Parathyroid adenoma (tissue), 2 donors: ENCODE results near the gene HCN2.
A peak's percentile ranks its signal among the peaks of the same experiment; 100 is the strongest.

Experiments
- H2AFZ ChIP-seq: fragments of 300-600 bp; sonication (generic); one replicate; pipeline ENCODE4 v1.7.0; 2017; ENCODE audit warnings: antibody characterized with exemption, mild to moderate bottlenecking
- H3K27ac ChIP-seq: fragments of 300-600 bp; sonication (generic); one replicate; pipeline ENCODE4 v1.7.0; 2017
- H3K27me3 ChIP-seq: fragments of 300-600 bp; sonication (generic); one replicate; pipeline ENCODE4 v1.7.0; 2017; ENCODE audit warnings: low read length; ENCODE audit not compliant: control insufficient read depth, insufficient read depth
- H3K36me3 ChIP-seq: fragments of 300-600 bp; sonication (generic); one replicate; pipeline ENCODE4 v1.7.0; 2017; ENCODE audit warnings: low read length; ENCODE audit not compliant: control insufficient read depth, insufficient read depth
- H3K4me1 ChIP-seq: fragments of 300-600 bp; sonication (generic); one replicate; pipeline ENCODE4 v1.7.0; 2017; ENCODE audit warnings: control low read depth
- H3K4me2 ChIP-seq: fragments of 300-600 bp; sonication (generic); one replicate; pipeline ENCODE4 v1.7.0; 2017; ENCODE audit warnings: low read length
- H3K4me3 ChIP-seq: fragments of 300-600 bp; sonication (generic); one replicate; pipeline ENCODE4 v1.7.0; 2017; ENCODE audit warnings: low read depth, low read length
- H3K79me2 ChIP-seq: fragments of 300-600 bp; sonication (generic); one replicate; pipeline ENCODE4 v1.7.0; 2017; ENCODE audit warnings: control low read depth
- H3K9ac ChIP-seq: fragments of 300-600 bp; sonication (generic); one replicate; pipeline ENCODE4 v1.7.0; 2017; ENCODE audit warnings: mild to moderate bottlenecking
- H3K9me3 ChIP-seq: fragments of 300-600 bp; sonication (generic); one replicate; pipeline ENCODE4 v1.7.0; 2017; ENCODE audit warnings: low read length; ENCODE audit not compliant: control insufficient read depth
- TF ChIP-seq, protein P1 (sequence below): fragments of 300-600 bp; sonication (generic); IDR thresholded peaks from one replicate; pipeline ENCODE4 v1.7.0; 2017; ENCODE audit warnings: antibody characterized with exemption, mild to moderate bottlenecking
- donor health status: primary hyperparathyroidism.

The HCN2 gene

GRCh38 chr19:585551-586110 is 4.0 kb upstream of the HCN2 start:
- Histone ChIP-seq H3K27me3 (peaks cover 3% of the 10 kb centered on the region), H3K4me1 (peaks cover 6% of the 10 kb centered on the region), H2AFZ (no peak overlapping the region), H3K79me2 (no peaks in the 10 kb centered on the region), H3K27ac (no peak overlapping the region), H3K9ac (no peak overlapping the region), H3K4me2 (no peak overlapping the region), H3K9me3 (no peaks in the 10 kb centered on the region), H3K4me3 (no peak overlapping the region), H3K36me3 (no peaks in the 10 kb centered on the region)
- TF ChIP-seq, protein P1, sequence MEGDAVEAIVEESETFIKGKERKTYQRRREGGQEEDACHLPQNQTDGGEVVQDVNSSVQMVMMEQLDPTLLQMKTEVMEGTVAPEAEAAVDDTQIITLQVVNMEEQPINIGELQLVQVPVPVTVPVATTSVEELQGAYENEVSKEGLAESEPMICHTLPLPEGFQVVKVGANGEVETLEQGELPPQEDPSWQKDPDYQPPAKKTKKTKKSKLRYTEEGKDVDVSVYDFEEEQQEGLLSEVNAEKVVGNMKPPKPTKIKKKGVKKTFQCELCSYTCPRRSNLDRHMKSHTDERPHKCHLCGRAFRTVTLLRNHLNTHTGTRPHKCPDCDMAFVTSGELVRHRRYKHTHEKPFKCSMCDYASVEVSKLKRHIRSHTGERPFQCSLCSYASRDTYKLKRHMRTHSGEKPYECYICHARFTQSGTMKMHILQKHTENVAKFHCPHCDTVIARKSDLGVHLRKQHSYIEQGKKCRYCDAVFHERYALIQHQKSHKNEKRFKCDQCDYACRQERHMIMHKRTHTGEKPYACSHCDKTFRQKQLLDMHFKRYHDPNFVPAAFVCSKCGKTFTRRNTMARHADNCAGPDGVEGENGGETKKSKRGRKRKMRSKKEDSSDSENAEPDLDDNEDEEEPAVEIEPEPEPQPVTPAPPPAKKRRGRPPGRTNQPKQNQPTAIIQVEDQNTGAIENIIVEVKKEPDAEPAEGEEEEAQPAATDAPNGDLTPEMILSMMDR: no peak

DNA sequence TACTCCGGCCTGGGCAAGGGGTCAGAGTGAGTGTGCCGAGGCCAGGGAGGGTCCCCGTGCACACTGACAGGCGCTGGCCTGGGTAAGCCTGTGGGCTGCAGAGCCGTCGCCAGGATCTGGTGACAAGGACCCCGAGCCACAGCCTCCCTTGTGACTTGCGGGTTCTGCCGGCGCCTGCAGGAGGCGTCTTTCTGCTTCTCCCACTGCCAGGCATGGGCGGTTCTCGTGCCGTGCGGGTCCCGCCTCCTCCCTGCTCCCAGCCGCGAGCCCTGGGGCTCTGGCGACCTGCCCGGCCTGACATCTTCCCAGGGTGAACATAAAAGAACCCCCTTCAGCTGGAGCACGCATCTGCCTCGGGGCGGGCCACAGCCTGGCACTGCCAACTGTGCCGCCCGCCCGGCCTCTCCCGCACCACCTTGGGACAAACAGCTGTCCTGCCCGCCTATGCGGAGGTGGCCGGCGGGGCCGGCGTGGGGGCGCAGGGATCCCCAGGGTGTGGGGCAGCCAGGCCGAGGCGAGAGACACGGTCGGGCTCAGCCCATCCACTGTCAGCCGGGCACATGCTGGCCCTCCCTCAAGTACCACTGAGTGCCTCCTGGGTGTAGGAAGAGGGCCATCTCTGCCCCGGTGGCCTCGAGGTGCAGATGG is 1.5 kb upstream of the HCN2 start:
- Histone ChIP-seq H3K9me3 (no peaks in the 10 kb centered on the region), H3K36me3 (no peaks in the 10 kb centered on the region), H3K27me3 (peaks cover 3% of the 10 kb centered on the region), H3K4me2 (peak overlapping the region; percentile 71), H3K4me3 (peak overlapping the region; percentile 56), H2AFZ (peak overlapping the region; percentile 89), H3K4me1 (peaks cover 11% of the 10 kb centered on the region), H3K79me2 (no peaks in the 10 kb centered on the region), H3K27ac (peak overlapping the region; percentile 80), H3K9ac (no peak overlapping the region)
- TF ChIP-seq, protein P1: peak; percentile 78

GRCh38 chr19:588741-589692 is 664 bp upstream of the HCN2 start:
- no peaks in the 10 kb centered on the region for H3K36me3 ChIP-seq
- H2AFZ ChIP-seq: peak overlapping the region; percentile 89
- H3K27ac ChIP-seq: peak overlapping the region; percentile 80
- peaks cover 3% of the 10 kb centered on the region for H3K27me3 ChIP-seq
- no peaks in the 10 kb centered on the region for H3K79me2 ChIP-seq
- TF ChIP-seq, protein P1: no peak
- peak overlapping the region; percentile 71 for H3K4me2 ChIP-seq
- no peaks in the 10 kb centered on the region for H3K9me3 ChIP-seq
- H3K4me3 ChIP-seq: peak overlapping the region; percentile 56
- peak overlapping the region; percentile 1 for H3K9ac ChIP-seq
- H3K4me1 ChIP-seq: peaks cover 11% of the 10 kb centered on the region

GRCh38 chr19:590396-590745 is 690 bp downstream of the HCN2 start:
- Histone ChIP-seq H3K9ac (no peak overlapping the region), H3K27me3 (peaks cover 3% of the 10 kb centered on the region), H3K79me2 (no peaks in the 10 kb centered on the region), H2AFZ (no peak overlapping the region), H3K27ac (no peak overlapping the region), H3K4me3 (no peak overlapping the region), H3K36me3 (no peaks in the 10 kb centered on the region), H3K9me3 (no peaks in the 10 kb centered on the region), H3K4me1 (peaks cover 11% of the 10 kb centered on the region), H3K4me2 (no peak overlapping the region)
- TF ChIP-seq, protein P1: no peak
